Cardiac ventricle fibroblast (primary cell): Measurements from ENCODE around the gene ARHGAP20. TPM values are rescaled to one million over a fixed set of nuclear protein-coding genes. Genes with fewer than 3 reads are reported as not detected.

Experiments used
- total RNA-seq: library from RNA; depleted of rRNA; stranded (reverse); fragments of >200 nt; gene quantifications from 2 replicates; pipeline ENCODE4 v1.2.3, GENCODE V29; 2015

The ARHGAP20 gene
- total RNA-seq: 1.9 TPM in 2 replicates

GRCh38 chr11:110711776-110712658 is at the start of gene ARHGAP20:
Gene ARHGAP20 (minus strand): TSS chr11:110712437. CDS start chr11:110712231, 206 bp downstream.

